ENCODE data around the gene ACAP1.

- TF ChIP-seq CTCF (IDR thresholded peaks at IDR 0.05) (no peak), SP1 (CRISPR knock-in tag; conservative IDR thresholded peaks at IDR 0.05) (no peak), NFE2L1 (CRISPR knock-in tag; IDR thresholded peaks at IDR 0.05) (no peak), PRDM15 (CRISPR knock-in tag; IDR thresholded peaks at IDR 0.05) (no peak), RORB (CRISPR knock-in tag; IDR thresholded peaks at IDR 0.05) (no peak), TEAD4 (CRISPR knock-in tag; IDR thresholded peaks at IDR 0.05) (no peak), FOXJ3 (CRISPR knock-in tag; IDR thresholded peaks at IDR 0.05; ENCODE audit: borderline replicate concordance) (no peak), SMAD3 (CRISPR knock-in tag; IDR thresholded peaks at IDR 0.05; ENCODE audit: borderline replicate concordance) (no peak), STAT6 (CRISPR knock-in tag; conservative IDR thresholded peaks at IDR 0.05; ENCODE audit: low read depth) (no peak), USF1 (CRISPR knock-in tag; IDR thresholded peaks at IDR 0.05) (no peak), ZNF121 (CRISPR knock-in tag; IDR thresholded peaks at IDR 0.05) (no peak), E2F5 (CRISPR knock-in tag; IDR thresholded peaks at IDR 0.05) (no peak)
These were observed 45.6 kb upstream of the ACAP1 start for GRCh38 chr17:7290685-7291084.
